OCI-LY3 (cell line): ENCODE measurements around the gene AFDN.

ENCODE experiments used
- CTCF ChIP-seq: fragments of 200-600, 300-600 bp; sonication (generic); IDR thresholded peaks from 2 replicates; pipeline ENCODE4 v1.5.1; 2014; ENCODE audit warnings: antibody characterized with exemption, low read length, low read depth
- EZH2phosphoT487 ChIP-seq: fragments of 200-600 bp; shearing (Covaris generic); IDR thresholded peaks from 2 replicates; pipeline ENCODE4 v1.6.1; 2018; ENCODE audit warnings: antibody characterized with exemption, mixed run types, low read depth

- TF ChIP-seq CTCF (no peak), EZH2phosphoT487 (no peak)
These were observed 43.6 kb downstream of the AFDN start for GRCh38 chr6:167870321-167870720.
